Stomach (tissue), 9 donors: Measurements from ENCODE around the gene IFRD2. TPM values are rescaled to one million over a fixed set of nuclear protein-coding genes. Genes with fewer than 3 reads are reported as not detected.

Experiments used
- DNase-seq, 2 donors: peaks; one replicate each; pipeline versions ENCODE4 v3.0.0 to v3.0.0-alpha.2; 2013 to 2019
- H3K27ac ChIP-seq, 5 donors: fragments of 200-600 bp in 4 of 5; sonication (generic) in 4 of 5; one replicate each; pipeline ENCODE4 v1.5.1; 2013 to 2019; ENCODE audit warnings: mild to moderate bottlenecking in 1 of 5, moderate library complexity in 1 of 5
- H3K27me3 ChIP-seq, 3 donors: fragments of 200-600 bp; sonication (generic); one replicate each; pipeline ENCODE4 v1.5.1; 2017 to 2019; ENCODE audit warnings: mixed run types in 1 of 3
- H3K36me3 ChIP-seq, 4 donors: fragments of 200-600 bp; sonication (generic); 1 replicate in 3 of 4; 2 replicates in 1 of 4; pipeline ENCODE4 v1.5.1; 2016 to 2019
- H3K4me1 ChIP-seq, 4 donors: fragments of 200-600 bp; sonication (generic); one replicate each; pipeline ENCODE4 v1.5.1; 2016 to 2019
- H3K4me3 ChIP-seq, 4 donors: fragments of 200-600 bp; sonication (generic) in 3 of 4; one replicate each; pipeline ENCODE4 v1.5.1; 2016 to 2019; ENCODE audit warnings: mild to moderate bottlenecking in 1 of 4
- H3K9me3 ChIP-seq, 4 donors: fragments of 200-600 bp; sonication (generic); one replicate each; pipeline ENCODE4 v1.5.1; 2016 to 2019
- EP300 ChIP-seq: sonication (generic); formaldehyde crosslinking; IDR thresholded peaks from one replicate; pipeline ENCODE4 v1.6.1; 2017; ENCODE audit warnings: antibody characterized with exemption
- POLR2A ChIP-seq, 4 donors: fragments of 450-650 bp; IDR thresholded peaks; one replicate each; pipeline ENCODE4 v1.6.1; 2016; ENCODE audit warnings: antibody characterized with exemption in 4 of 4, control low read depth in 2 of 4, mild to moderate bottlenecking in 1 of 4, moderate library complexity in 1 of 4
- POLR2AphosphoS5 ChIP-seq, 3 donors: sonication (generic); formaldehyde crosslinking; IDR thresholded peaks; one replicate each; pipeline ENCODE4 v1.6.1; 2016; ENCODE audit warnings: antibody characterized with exemption in 3 of 3
- WGBS, 5 donors: extraction: QIAGEN DNeasy Blood & Tissue Kit in 3 of 5; methylation state at CpG; one replicate each; pipeline versions ENCODE4 v1.1.5 to v1.1.7; 2013 to 2018; 5-methylcytosine and 5-hydroxymethylcytosine counted together
- intact Hi-C: fragments of 100-400 bp; cut with DNase I; formaldehyde crosslinking; loops from one replicate; pipeline ENCODE4 v1.15.1; 2023; ENCODE audit warnings: low total_unique reads
- polyA plus RNA-seq, 3 donors: library from polyadenylated mRNA; stranded (reverse); fragments of 200-250 nt; gene quantifications; one replicate each; pipeline ENCODE4 v1.2.3, GENCODE V29; 2013
- total RNA-seq, 5 donors: library from RNA; depleted of rRNA; stranded (reverse); fragments of >200 nt; gene quantifications; one replicate each; pipeline versions ENCODE4 v1.1.0 to v1.2.3, GENCODE V29; 2014 to 2016
- TF ChIP-seq, protein P1 (sequence below), 7 experiments: fragments of 450-650 bp in 4 of 7; fragments of 200-600 bp in 3 of 7; sonication (generic) in 3 of 7; IDR thresholded peaks; one replicate each; pipeline ENCODE4 v1.5.1; 2016 to 2019; ENCODE audit warnings: antibody characterized with exemption in 7 of 7, control low read depth in 2 of 7, mild to moderate bottlenecking in 1 of 7
- donor health status: healthy with polysubstance abuse.
- donor health status: Bipolar disorder and iron deficiency.
- donor health status: healthy.

Gene IFRD2
- total and polyA plus RNA-seq, 8 donors, result 69.9 to 254 (median 113) TPM

DNA sequence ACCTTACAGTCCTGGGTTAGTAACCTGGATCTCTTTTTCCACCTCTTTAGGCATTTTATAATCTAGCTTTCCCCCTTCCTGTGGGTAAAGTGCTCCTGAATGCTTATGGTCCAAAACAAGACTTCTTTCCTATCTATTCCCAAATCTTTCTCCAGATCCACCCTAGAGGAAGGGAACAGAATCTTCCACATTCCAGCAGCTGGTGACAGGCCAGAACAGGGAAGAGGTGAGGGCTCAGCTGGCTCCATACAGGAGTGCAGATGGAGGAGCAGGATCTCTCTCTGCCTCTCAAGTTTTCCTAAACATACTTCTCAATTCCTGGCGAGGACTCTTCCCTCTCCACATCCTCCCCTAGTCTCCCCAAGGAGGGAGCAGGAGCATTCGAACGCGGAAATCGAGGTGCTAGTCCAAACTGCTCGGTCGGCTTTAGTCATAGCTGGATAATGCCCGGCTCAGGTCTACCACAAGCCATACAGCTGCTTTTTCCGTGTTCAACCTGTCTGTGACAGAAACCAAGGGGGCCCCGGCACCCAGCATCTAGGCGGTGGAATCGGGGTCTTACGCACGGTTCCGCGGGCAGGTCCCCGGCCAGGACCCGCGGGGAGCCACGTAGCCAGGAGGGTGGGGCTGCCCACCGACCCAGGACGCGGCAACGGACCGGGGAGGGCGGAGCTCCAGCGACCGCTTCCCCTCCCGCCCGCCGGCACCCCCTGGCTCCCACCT lies 44.4 kb upstream of the IFRD2 start:
- peaks cover 65 to 88% (median 77%) of the 10 kb centered on the region in 4 donors for H3K4me1 ChIP-seq

DNA sequence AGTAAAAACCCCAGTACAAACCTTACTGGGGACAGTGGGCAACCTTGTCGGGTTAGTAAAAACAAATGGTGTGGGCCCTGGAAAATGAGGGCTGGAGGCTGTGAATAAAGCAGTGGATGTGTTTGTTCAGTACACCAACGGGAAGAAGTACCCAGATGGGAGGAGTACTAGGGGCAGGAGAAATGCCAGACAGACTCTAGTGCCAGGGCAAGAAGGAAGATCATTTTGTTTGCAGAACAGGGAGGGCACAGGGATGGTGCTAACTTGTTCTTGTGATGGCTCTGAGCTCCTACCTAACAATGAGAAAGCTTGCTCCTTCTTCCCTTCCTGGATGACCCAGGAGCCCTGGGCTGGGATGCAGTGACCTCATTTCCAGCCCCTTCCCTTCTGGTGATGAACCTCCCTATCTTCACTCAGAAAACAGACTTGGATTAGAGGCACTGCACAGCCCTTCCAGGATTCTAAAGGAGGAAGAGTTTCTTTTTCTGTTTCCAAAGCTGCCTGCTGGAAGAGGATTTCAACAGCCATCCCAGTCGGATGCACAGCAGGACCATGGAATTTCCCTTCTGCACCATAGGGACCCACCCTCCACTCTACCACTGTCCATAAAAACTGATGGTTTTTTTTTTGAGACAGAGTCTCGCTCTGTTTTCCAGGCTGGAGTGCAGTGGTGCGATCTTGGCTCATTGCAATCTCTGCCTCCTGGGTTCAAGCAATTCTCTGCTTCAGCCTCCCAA lies 42.3 kb upstream of the IFRD2 start:
- WGBS, 5 donors, result 53 to 60% (median 55%) methylated on average over 5 of the region's 5 CpGs
- peaks cover 45 to 67% (median 56%) of the 10 kb centered on the region in 4 donors for H3K4me1 ChIP-seq
- no peaks in the 10 kb centered on the region for H3K27me3 ChIP-seq
- intact Hi-C loops, result no loop called here
- no peak for DNase-seq
- no peak overlapping the region for H3K4me3 ChIP-seq
- no peaks in the 10 kb centered on the region for H3K9me3 ChIP-seq
- TF ChIP-seq EP300 (no peak), POLR2A (IDR thresholded peaks at IDR 0.05) (no peak), POLR2AphosphoS5 (IDR thresholded peaks at IDR 0.05) (no peak)
- H3K27ac ChIP-seq, result peak overlapping the region; percentile 42 to 99 (median 96)
- H3K36me3 ChIP-seq, result peaks cover 30 to 40% (median 31%) of the 10 kb centered on the region in 4 donors

More for the DNA sequence above, 44.4 kb upstream of the IFRD2 start:
- Histone ChIP-seq H3K36me3 (peaks cover 9 to 19% (median 10%) of the 10 kb centered on the region in 4 donors), H3K4me3 (peak overlapping the region; percentile 63 to 92 (median 68)), H3K9me3 (no peaks in the 10 kb centered on the region), H3K27ac (peak overlapping the region; percentile 96 to 99 (median 96)), H3K27me3 (no peaks in the 10 kb centered on the region)
- intact Hi-C loops, result no loop called here
- no peak for TF ChIP-seq POLR2A (IDR thresholded peaks at IDR 0.05)
- TF ChIP-seq POLR2AphosphoS5 (IDR thresholded peaks at IDR 0.05), result no peak
- TF ChIP-seq, protein P1, sequence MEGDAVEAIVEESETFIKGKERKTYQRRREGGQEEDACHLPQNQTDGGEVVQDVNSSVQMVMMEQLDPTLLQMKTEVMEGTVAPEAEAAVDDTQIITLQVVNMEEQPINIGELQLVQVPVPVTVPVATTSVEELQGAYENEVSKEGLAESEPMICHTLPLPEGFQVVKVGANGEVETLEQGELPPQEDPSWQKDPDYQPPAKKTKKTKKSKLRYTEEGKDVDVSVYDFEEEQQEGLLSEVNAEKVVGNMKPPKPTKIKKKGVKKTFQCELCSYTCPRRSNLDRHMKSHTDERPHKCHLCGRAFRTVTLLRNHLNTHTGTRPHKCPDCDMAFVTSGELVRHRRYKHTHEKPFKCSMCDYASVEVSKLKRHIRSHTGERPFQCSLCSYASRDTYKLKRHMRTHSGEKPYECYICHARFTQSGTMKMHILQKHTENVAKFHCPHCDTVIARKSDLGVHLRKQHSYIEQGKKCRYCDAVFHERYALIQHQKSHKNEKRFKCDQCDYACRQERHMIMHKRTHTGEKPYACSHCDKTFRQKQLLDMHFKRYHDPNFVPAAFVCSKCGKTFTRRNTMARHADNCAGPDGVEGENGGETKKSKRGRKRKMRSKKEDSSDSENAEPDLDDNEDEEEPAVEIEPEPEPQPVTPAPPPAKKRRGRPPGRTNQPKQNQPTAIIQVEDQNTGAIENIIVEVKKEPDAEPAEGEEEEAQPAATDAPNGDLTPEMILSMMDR (IDR thresholded peaks at IDR 0.05), result no peak
- TF ChIP-seq EP300, result no peak
- WGBS, 5 donors, result 0 to 2% (median 1%) methylated on average over 11 to 31 of the region's 31 CpGs
- DNase-seq, result peak in 1 of 2 donors; percentile 44

DNA sequence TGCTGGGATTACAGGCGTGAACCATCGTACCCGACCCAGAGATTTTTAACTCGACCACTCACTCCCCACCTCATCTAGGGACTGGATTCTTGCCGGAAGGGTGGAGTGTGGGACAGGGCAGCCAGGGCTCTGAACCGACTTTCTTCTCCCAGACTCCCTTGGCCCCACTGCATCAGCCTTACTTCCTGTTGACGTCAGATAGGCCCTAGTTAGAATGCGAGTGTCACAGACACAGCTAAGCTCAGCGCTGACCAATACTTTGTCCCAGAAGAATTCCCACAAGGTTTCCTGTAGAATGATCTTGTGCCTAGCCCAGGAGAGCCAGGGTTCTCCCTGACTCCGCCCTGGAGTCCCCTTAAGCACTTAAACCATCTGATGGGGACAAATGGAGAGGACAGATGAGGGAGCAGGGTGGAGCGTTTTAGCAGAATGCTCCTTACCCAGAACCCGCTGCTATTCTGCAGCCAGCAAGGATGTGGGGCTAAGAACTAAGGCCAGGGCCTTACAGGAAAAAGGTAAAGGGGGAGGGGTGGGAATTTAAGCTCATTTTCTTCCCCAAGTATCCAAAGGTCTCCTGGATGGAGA lies 41.6 kb upstream of the IFRD2 start:
- Histone ChIP-seq H3K27ac (peak overlapping the region; percentile 42 to 99 (median 96)), H3K4me1 (peaks cover 45 to 67% (median 55%) of the 10 kb centered on the region in 4 donors), H3K36me3 (peaks cover 33 to 44% (median 36%) of the 10 kb centered on the region in 4 donors), H3K27me3 (no peaks in the 10 kb centered on the region), H3K9me3 (no peaks in the 10 kb centered on the region), H3K4me3 (no peak overlapping the region)
- TF ChIP-seq, protein P1 (IDR thresholded peaks at IDR 0.05), result no peak
- TF ChIP-seq EP300 (no peak), POLR2A (IDR thresholded peaks at IDR 0.05) (no peak), POLR2AphosphoS5 (IDR thresholded peaks at IDR 0.05) (peak in 2 of 3 donors; percentile 3 to 40)
- WGBS, 5 donors, result 53 to 67% (median 61%) methylated on average over 8 to 12 of the region's 12 CpGs
- peak in 1 of 2 donors; percentile 79 for DNase-seq
- intact Hi-C loops, result no loop called here

DNA sequence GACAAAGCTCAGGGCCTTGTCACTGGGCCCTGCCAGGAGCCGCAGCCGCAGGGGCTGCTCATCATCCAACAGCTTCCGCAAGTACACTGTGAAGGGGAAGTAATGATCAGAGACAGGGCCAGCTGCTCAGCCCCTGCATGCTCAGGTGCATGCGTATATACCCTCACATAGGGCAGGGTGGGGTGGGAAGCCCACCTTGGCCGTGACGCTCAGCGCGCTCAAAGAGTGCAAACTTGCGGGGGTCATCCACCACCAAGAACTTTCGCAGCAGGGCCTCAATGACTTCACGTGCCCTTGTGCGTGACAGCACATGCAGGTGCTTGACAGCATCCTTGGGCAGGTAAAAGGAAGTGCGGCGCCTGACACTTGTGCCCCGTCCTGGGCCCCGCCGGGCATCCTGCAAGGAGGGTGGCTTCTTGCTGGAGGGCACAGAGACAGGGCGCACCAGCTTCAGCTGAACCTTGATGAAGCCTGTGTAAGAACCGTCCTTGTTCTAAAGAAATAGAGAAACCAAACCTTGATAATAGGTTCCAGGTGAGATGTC lies 39.2 kb upstream of the IFRD2 start:
- intact Hi-C loops, result no loop called here
- Histone ChIP-seq H3K9me3 (no peaks in the 10 kb centered on the region), H3K36me3 (peaks cover 33 to 46% (median 40%) of the 10 kb centered on the region in 4 donors), H3K27me3 (no peaks in the 10 kb centered on the region), H3K27ac (no peak overlapping the region), H3K4me3 (no peak overlapping the region), H3K4me1 (peaks cover 44 to 74% (median 59%) of the 10 kb centered on the region in 4 donors)
- no peak for DNase-seq
- TF ChIP-seq, protein P1 (IDR thresholded peaks at IDR 0.05), result no peak
- TF ChIP-seq POLR2A (IDR thresholded peaks at IDR 0.05), result no peak
- TF ChIP-seq EP300, result no peak
- no peak for TF ChIP-seq POLR2AphosphoS5 (IDR thresholded peaks at IDR 0.05)
- WGBS, 5 donors, result 86 to 96% (median 95%) methylated on average over 14 to 19 of the region's 19 CpGs
